H9 (cell line): ENCODE measurements around the gene SMIM21. TPM values are rescaled to one million over a fixed set of nuclear protein-coding genes. Genes with fewer than 3 reads are reported as not detected.

ENCODE experiments used
- DNase-seq: peaks from one replicate; pipeline ENCODE4 v3.0.0-alpha.2; 2017
- H2AFZ ChIP-seq: one replicate; pipeline ENCODE4 v1.6.1; 2013; ENCODE audit warnings: mild to moderate bottlenecking, low read length, control low read depth, moderate library complexity
- H2AK5ac ChIP-seq: 2 replicates; pipeline ENCODE4 v1.6.1; 2013; ENCODE audit warnings: low read length, control low read depth, mixed read lengths; ENCODE audit not compliant: insufficient read length
- H2BK120ac ChIP-seq: one replicate; pipeline ENCODE4 v1.6.1; 2013; ENCODE audit warnings: low read depth, mild to moderate bottlenecking, low read length, control low read depth, inconsistent platforms; ENCODE audit not compliant: poor library complexity, severe bottlenecking
- H2BK12ac ChIP-seq: 2 replicates; pipeline ENCODE4 v1.6.1; 2013; ENCODE audit warnings: low read length, control low read depth, mixed read lengths, low read depth; ENCODE audit not compliant: insufficient read length
- H2BK15ac ChIP-seq: 2 replicates; pipeline ENCODE4 v1.6.1; 2013; ENCODE audit warnings: low read depth, low read length, control low read depth
- H2BK20ac ChIP-seq: one replicate; pipeline ENCODE4 v1.6.1; 2013; ENCODE audit warnings: low read depth, mild to moderate bottlenecking, low read length, control low read depth, inconsistent platforms; ENCODE audit not compliant: poor library complexity, severe bottlenecking
- H2BK5ac ChIP-seq: 2 replicates; pipeline ENCODE4 v1.6.1; 2013; ENCODE audit warnings: low read length, control low read depth, mixed read lengths; ENCODE audit not compliant: insufficient read length
- H3K14ac ChIP-seq: 2 replicates; pipeline ENCODE4 v1.6.1; 2013; ENCODE audit warnings: low read length, control low read depth; ENCODE audit not compliant: insufficient read depth
- H3K18ac ChIP-seq: 2 replicates; pipeline ENCODE4 v1.6.1; 2013; ENCODE audit warnings: low read depth, mild to moderate bottlenecking, mixed read lengths, low read length, control low read depth; ENCODE audit not compliant: insufficient read length
- H3K23ac ChIP-seq: 2 replicates; pipeline ENCODE4 v1.6.1; 2013; ENCODE audit warnings: low read length, control low read depth, mixed read lengths, low read depth; ENCODE audit not compliant: insufficient read length
- H3K23me2 ChIP-seq: 2 replicates; pipeline ENCODE4 v1.6.1; 2013; ENCODE audit warnings: low read depth, mild to moderate bottlenecking, mixed read lengths, low read length, control low read depth; ENCODE audit not compliant: insufficient read length, poor library complexity, severe bottlenecking
- H3K27ac ChIP-seq: 2 replicates; pipeline ENCODE4 v1.5.1; 2013; ENCODE audit warnings: low read length, control low read depth, mixed read lengths, low read depth; ENCODE audit not compliant: insufficient read length
- H3K27me3 ChIP-seq: 2 replicates; pipeline ENCODE4 v1.6.1; 2013; ENCODE audit warnings: low read length, control low read depth, inconsistent platforms; ENCODE audit not compliant: insufficient read depth
- H3K4ac ChIP-seq: 2 replicates; pipeline ENCODE4 v1.6.1; 2013; ENCODE audit warnings: low read depth, mild to moderate bottlenecking, control low read depth, inconsistent platforms, low read length, moderate library complexity
- H3K4me1 ChIP-seq: 2 replicates; pipeline ENCODE4 v1.6.1; 2013; ENCODE audit warnings: low read length, control low read depth, inconsistent platforms; ENCODE audit not compliant: insufficient read depth
- H3K4me2 ChIP-seq: 2 replicates; pipeline ENCODE4 v1.6.1; 2013; ENCODE audit warnings: low read length, control low read depth, mixed read lengths; ENCODE audit not compliant: insufficient read length, insufficient read depth
- H3K56ac ChIP-seq: 2 replicates; pipeline ENCODE4 v1.6.1; 2013; ENCODE audit warnings: low read depth, mild to moderate bottlenecking, mixed read lengths, low read length, control low read depth; ENCODE audit not compliant: insufficient read length
- H3K79me1 ChIP-seq: 2 replicates; pipeline ENCODE4 v1.6.1; 2013; ENCODE audit warnings: low read depth, mild to moderate bottlenecking, moderate library complexity, low read length, control low read depth, inconsistent platforms; ENCODE audit not compliant: insufficient read depth, poor library complexity, severe bottlenecking
- H3K79me2 ChIP-seq: 2 replicates; pipeline ENCODE4 v1.6.1; 2013; ENCODE audit warnings: low read length, control low read depth, inconsistent platforms; ENCODE audit not compliant: insufficient read depth
- H3K9ac ChIP-seq: 2 replicates; pipeline ENCODE4 v1.6.1; 2013; ENCODE audit warnings: low read length, control low read depth, mixed read lengths; ENCODE audit not compliant: insufficient read length; ENCODE audit errors: extremely low read depth
- H3K9me3 ChIP-seq: one replicate; pipeline ENCODE4 v1.6.1; 2013; ENCODE audit warnings: low read depth, low read length, inconsistent platforms; ENCODE audit not compliant: control insufficient read depth
- H3T11ph ChIP-seq: one replicate; pipeline ENCODE4 v1.6.1; 2013; ENCODE audit warnings: mild to moderate bottlenecking, low read length, control low read depth, inconsistent platforms
- H4K20me1 ChIP-seq: one replicate; pipeline ENCODE4 v1.6.1; 2013; ENCODE audit not compliant: control insufficient read depth, insufficient read length, insufficient read depth
- H4K5ac ChIP-seq: 2 replicates; pipeline ENCODE4 v1.6.1; 2013; ENCODE audit warnings: low read depth, mild to moderate bottlenecking, mixed read lengths, low read length, control low read depth; ENCODE audit not compliant: insufficient read length
- H4K8ac ChIP-seq: replicated peaks from 2 replicates; pipeline ENCODE4 v1.6.1; 2013; ENCODE audit warnings: low read length, control low read depth, mixed read lengths, low read depth; ENCODE audit not compliant: insufficient read length
- H4K91ac ChIP-seq: 2 replicates; pipeline ENCODE4 v1.6.1; 2013; ENCODE audit warnings: low read depth, mild to moderate bottlenecking, moderate library complexity, mixed read lengths, low read length, control low read depth; ENCODE audit not compliant: insufficient read length
- H3K27ac Mint-ChIP-seq, 3 experiments: 2 replicates in 2 of 3; 3 replicates in 1 of 3; pipeline ENCODE4 v1.8.0; 2020 to 2021; ENCODE audit warnings: mixed read lengths in 3 of 3, mild to moderate bottlenecking in 1 of 3, moderate library complexity in 1 of 3
- H3K27me3 Mint-ChIP-seq: 2 replicates; pipeline ENCODE4 v1.8.0; 2021; ENCODE audit warnings: low read depth, mild to moderate bottlenecking, moderate library complexity, mixed read lengths
- H3K36me3 Mint-ChIP-seq, 3 experiments: 2 replicates in 2 of 3; 3 replicates in 1 of 3; pipeline ENCODE4 v1.8.0; 2020 to 2021; ENCODE audit warnings: low read depth in 3 of 3, mixed read lengths in 3 of 3; ENCODE audit not compliant: insufficient read depth in 1 of 3
- H3K4me1 Mint-ChIP-seq, 2 experiments: 2 replicates each; pipeline ENCODE4 v1.8.0; 2020; ENCODE audit warnings: mixed read lengths in 2 of 2
- H3K4me3 Mint-ChIP-seq, 2 experiments: 2 replicates in 1 of 2; 3 replicates in 1 of 2; pipeline ENCODE4 v1.8.0; 2020 to 2021; ENCODE audit warnings: mild to moderate bottlenecking in 2 of 2, mixed read lengths in 2 of 2, moderate library complexity in 1 of 2
- H3K9me3 Mint-ChIP-seq, 2 experiments: 2 replicates in 1 of 2; 3 replicates in 1 of 2; pipeline ENCODE4 v1.8.0; 2020; ENCODE audit warnings: mild to moderate bottlenecking in 2 of 2, mixed read lengths in 2 of 2, moderate library complexity in 1 of 2
- CTCF ChIP-seq: fragments of 200-600 bp; sonication (generic); conservative IDR thresholded peaks from 3 replicates; pipeline ENCODE4 v1.8.0; 2021; ENCODE audit warnings: antibody characterized with exemption, mild to moderate bottlenecking
- WGBS: extraction: QIAGEN DNeasy Blood & Tissue Kit; methylation state at CpG from one replicate; pipeline ENCODE4 v1.1.7; 2013; ENCODE audit warnings: missing lambda C conversion rate, low lambda C conversion rate, mixed read lengths; ENCODE audit not compliant: insufficient read length; ENCODE audit errors: extremely low coverage; 5-methylcytosine and 5-hydroxymethylcytosine counted together
- total RNA-seq: library from RNA; stranded (reverse); gene quantifications from 2 replicates; pipeline ENCODE4 v1.2.1, GENCODE V29; 2021

SMIM21 gene
- total RNA-seq, 1 experiment from 2014 or later: not detected

DNA sequence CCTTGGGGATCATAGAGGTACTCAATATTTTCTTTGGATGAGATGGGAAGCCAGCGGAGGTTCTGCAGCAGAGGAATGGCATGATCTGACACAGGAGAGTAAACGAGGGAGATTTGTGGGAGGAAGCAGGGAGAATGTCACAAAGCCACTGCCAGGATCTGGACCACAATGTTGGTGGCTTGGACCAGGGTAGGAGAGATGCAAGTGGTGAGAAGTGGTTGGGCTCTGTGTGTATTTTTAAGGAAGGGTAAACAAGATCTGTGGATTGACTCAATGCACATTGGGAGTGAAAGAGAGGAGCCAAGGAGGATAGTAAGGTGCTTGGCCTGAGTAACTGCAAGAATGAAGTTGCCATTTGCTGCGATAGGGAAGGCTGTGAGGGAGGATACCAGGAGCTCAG is 10.5 kb upstream of the SMIM21 start:
- H3K4me3 Mint-ChIP-seq: no peak overlapping the region

More for the DNA sequence above, 10.5 kb upstream of the SMIM21 start:
- Mint-ChIP-seq H3K27me3 (no peaks in the 10 kb centered on the region; the same call in 1 of the 2 replicates), H3K36me3 (no peaks in the 10 kb centered on the region), H3K4me1 (peaks cover 9% of the 10 kb centered on the region in 2 experiments), H3K9me3 (no peaks in the 10 kb centered on the region), H3K27ac (no peak overlapping the region)
- Histone ChIP-seq H3K79me1 (no peaks in the 10 kb centered on the region), H3K4me1 (peaks cover 2% of the 10 kb centered on the region; the same call in 1 of the 2 replicates), H3K9ac (no peak overlapping the region), H4K91ac (no peak overlapping the region), H2BK15ac (no peak overlapping the region), H2BK20ac (no peak overlapping the region), H3T11ph (no peak overlapping the region), H4K20me1 (no peaks in the 10 kb centered on the region), H3K14ac (no peak overlapping the region), H2BK12ac (no peak overlapping the region), H3K79me2 (no peaks in the 10 kb centered on the region), H3K56ac (no peak overlapping the region), H4K5ac (no peak overlapping the region), H3K27ac (no peak overlapping the region), H4K8ac (no peak overlapping the region), H3K23ac (no peak overlapping the region), H2BK120ac (no peak overlapping the region), H2AK5ac (no peak overlapping the region), H3K18ac (no peak overlapping the region), H3K9me3 (no peaks in the 10 kb centered on the region), H2BK5ac (no peak overlapping the region), H3K4me2 (no peak overlapping the region), H3K4ac (no peak overlapping the region), H3K27me3 (no peaks in the 10 kb centered on the region), H2AFZ (no peak overlapping the region), H3K23me2 (peaks cover 2% of the 10 kb centered on the region)
- no CpG with 5 or more reads among the region's 3 CpGs for WGBS
- DNase-seq: no peak
- TF ChIP-seq CTCF: no peak
